GM19351 (cell line): ENCODE results near the gene INHBE.

Source experiments
- ATAC-seq: cut with Tn5 transposase; IDR thresholded peaks from one replicate; pipeline ENCODE4 v1.9.1; 2021; ENCODE audit warnings: mild to moderate bottlenecking, moderate library complexity; ENCODE audit not compliant: unreplicated experiment

The INHBE gene

DNA sequence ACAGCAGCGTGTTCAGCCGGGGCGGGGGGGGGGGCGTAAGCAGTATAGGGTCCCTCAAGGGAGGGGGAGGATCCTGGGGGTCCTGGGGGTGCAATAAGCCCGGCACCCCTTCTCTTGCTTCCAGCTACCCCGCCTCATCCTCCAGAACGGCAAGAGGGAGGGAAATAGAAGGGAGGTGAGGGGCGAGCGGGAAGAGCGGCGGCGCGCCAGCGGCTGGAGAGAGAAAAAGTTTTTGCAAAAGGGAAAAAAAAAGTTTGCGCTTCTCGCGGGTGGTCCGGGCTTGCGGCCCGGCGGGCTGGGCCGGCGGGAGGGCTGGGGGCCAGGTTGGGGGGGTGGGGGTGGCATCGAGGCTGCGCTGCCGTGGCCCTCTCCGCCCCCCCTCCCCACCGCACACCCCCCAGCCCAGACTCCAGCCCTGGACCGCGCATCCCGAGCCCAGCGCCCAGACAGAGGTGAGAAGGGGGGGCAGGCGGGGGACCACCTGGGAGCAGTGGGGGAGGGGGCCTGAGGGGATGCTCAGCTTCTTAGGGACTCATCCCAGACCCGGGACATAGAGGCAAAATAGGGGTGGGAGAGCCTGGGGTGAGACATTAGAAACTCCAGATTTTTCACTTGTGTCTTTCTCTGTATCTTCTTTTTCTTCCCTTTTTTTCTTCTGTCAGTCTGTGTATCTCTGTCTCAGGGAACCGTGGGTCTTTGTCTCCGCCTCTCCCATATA lies 4.8 kb downstream of the INHBE start, which contains the start of gene GLI1:
TSS of gene GLI1 (plus strand) at position 36 of the 718 bp plus-strand sequence. CDS start 3,907 bp downstream, outside the sequence.
- no peak for ATAC-seq

DNA sequence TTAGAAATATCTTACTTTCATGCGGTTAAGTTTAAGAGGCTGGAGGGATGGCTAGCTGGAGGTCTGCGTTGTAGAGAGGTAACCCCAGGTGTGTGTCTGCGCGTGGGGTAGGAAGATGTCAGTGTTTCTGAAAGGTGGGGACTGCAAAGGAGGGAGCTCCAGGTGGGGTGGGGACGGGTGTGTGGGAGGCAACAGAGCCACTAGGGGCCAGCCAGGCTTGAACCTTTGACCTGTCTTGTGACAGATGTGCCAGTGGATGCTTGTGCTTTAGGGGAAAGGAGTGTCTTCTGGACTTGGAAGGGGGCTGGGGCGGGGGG lies 5.3 kb downstream of the INHBE start:
- ATAC-seq = no peak

DNA sequence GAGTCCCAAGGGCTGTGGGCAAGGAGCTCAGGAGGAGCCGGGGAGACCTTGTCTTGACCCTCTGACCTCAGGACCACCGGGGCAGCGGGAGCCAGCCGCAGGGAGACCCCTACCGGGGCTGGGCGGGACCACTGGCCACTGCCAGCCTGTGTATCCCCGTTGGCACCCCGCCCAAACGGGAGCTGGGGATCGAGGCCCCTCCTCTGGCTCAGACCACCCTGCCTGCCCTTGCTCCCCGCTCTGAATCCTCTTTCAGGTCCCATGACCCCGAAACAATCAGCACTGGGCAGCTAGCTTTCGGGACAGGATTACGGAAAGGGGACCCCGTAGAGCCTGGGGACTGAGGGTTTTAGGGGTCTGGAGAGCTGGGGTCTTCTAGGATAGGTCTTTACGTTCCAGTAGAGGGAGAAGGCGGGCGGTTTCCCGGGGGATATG lies 5.8 kb downstream of the INHBE start:
- no peak for ATAC-seq

GRCh38 chr12:57461276-57461916 lies 6.3 kb downstream of the INHBE start:
- ATAC-seq = no peak

- no peak for ATAC-seq
Measured at GRCh38 chr12:57461917-57462250, 6.8 kb downstream of the INHBE start.

DNA sequence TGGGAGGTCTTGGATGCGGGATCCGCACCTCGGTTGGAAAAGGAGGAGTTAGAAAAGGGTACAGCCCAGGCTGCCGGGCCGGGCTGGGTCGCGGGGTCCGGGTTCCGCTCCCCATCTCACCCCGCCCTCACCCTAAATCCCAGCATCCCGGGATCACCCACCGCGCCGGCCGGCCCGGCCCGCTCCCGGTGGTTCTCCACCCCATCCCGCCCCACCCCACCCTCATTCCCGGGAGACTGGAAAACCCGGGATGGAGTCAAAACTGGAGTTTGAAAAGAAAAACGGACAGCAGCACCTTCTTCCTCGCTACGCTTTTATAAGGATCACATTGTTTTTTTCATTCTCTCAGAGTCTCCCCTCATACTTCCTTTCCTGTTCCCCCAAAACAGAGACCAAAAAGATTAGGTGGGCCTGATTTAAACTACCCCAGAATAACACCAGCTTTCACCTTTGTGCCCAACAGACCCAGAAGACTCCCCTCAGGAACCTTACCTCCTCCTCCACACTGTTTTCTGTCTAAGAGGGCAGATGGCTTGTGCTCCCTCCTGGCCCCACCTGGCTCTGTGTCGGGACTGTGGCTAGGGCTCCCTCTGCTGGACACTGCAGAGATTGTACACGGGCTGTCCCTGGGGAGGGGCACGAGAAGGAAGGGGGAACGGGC lies 7.3 kb downstream of the INHBE start:
- peak; percentile 72 for ATAC-seq

- no peak for ATAC-seq
Measured at GRCh38 chr12:57462912-57463253, 7.8 kb downstream of the INHBE start.

DNA sequence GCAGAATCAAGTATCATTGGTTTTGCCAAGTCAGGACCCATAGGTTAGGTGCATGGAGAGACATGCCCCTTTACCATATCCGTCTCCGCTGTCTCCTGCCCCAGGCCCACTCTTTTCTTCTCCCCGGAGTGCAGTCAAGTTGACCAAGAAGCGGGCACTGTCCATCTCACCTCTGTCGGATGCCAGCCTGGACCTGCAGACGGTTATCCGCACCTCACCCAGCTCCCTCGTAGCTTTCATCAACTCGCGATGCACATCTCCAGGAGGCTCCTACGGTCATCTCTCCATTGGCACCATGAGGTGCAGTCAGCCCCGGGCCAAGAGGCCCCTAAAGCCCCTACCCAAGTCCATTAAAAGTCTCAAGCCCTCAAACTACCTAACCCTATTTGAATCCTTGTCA lies 9.5 kb downstream of the INHBE start:
- ATAC-seq = no peak

DNA sequence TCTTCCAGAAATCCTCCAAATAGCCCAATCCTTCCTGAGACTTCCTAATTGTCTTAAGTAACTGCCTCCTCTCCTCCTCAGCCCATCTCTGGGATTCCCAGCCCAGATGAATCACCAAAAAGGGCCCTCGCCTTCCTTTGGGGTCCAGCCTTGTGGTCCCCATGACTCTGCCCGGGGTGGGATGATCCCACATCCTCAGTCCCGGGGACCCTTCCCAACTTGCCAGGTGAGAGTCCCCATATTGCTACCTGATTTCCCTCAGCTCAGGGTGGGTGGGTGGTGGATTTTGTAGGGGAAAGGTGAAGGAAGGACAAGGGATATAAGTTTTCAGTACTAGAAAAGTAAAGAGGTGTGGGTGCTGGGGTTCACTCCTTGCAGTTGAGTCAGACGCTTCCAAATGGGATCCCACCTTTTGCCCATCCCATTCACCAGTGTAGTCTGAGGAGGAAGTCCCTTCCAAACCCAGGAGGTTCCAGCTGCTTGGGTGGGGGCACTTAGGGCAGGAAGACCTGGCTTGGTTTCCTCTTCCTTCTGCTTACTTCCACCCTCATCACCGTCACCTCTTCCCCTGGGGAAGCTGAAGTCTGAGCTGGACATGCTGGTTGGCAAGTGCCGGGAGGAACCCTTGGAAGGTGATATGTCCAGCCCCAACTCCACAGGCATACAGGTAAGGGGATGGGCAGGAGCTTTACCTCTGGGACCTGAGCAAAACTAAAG lies 10.1 kb downstream of the INHBE start:
- no peak for ATAC-seq

GRCh38 chr12:57465747-57466505 lies 10.8 kb downstream of the INHBE start:
- ATAC-seq = no peak

DNA sequence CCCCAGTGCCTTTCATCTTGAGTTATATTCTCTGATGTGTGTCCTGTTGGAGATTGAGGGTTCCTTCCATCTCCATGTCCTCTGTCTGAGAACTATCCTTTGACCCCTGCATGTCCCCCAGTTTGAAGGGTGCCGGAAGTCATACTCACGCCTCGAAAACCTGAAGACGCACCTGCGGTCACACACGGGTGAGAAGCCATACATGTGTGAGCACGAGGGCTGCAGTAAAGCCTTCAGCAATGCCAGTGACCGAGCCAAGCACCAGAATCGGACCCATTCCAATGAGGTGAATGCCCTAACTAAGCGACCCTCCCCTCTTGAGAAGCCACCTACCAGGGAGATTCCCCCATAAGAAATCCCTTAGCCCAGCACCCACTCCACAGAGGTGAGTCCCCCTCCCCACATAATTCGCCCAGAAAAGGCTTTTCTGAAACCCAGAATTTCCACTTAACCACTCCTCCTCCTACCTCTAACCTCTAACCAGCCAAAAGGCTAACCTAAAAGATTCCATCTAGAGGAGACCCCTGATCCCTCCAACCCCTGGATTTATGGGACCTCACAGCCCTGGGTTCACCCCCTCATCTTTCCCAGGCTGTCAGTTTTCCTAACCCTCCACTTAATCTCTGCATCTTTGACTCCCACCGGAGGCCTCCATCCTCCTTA lies 12.2 kb downstream of the INHBE start:
- no peak for ATAC-seq

- ATAC-seq = no peak
Measured at GRCh38 chr12:57467915-57468314, 12.8 kb downstream of the INHBE start.

DNA sequence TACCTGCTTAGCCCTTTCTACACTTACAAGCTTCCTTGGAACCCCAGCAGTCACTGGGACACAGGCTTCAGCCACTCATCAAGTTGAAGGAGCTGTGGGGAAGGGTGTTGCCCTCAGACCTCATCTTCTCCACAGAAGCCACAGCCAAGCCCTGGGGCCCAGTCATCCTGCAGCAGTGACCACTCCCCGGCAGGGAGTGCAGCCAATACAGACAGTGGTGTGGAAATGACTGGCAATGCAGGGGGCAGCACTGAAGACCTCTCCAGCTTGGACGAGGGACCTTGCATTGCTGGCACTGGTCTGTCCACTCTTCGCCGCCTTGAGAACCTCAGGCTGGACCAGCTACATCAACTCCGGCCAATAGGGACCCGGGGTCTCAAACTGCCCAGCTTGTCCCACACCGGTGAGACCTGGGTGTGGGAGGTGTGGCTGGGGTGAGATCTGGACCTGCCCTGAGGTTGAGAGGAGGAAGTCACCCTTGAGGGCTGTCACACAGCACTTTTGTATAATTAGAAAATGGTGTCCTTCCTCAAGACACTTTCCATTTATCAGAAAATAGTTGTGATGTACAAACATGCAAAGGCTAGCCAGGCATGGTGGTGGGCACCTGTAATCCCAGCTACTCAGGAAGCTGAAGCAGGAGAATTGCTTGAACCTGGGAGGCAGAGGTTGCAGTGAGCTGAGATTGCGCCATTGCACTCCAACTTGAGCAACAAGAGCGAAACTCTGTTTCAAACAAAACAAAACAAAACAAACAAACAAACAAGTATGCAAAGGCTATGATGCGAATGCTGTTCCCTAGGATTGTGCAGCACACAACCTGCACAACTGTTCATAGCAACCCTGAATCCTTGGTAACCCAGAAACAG lies 14.4 kb downstream of the INHBE start:
- ATAC-seq = no peak

GRCh38 chr12:57470286-57470969 lies 15.3 kb downstream of the INHBE start:
- ATAC-seq = no peak

- ATAC-seq = no peak
Measured at GRCh38 chr12:57470970-57471656, 16.0 kb downstream of the INHBE start.

- ATAC-seq = no peak
Measured at GRCh38 chr12:57471661-57472060, 16.6 kb downstream of the INHBE start.

DNA sequence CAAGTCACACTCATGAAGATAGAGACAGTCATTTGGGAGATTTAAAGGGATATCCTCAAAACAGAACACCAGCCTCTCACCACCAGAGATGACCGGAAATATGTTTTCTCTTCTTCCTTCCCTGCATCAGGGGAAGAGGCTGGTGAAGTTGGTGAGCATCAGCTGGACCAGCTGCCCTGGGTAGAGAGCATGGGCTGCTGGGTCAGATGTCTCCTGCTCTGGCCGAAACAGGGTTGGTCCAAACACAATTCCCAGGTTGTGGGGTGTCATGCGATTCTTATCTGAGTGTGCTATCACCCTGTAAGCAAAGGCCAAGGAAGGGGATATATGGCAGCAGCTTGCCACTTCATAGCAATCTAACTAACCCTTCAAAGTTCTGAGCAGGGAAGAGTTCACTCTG lies 17.3 kb downstream of the INHBE start:
- ATAC-seq = no peak

- no peak for ATAC-seq
Measured at GRCh38 chr12:57473392-57473791, 18.3 kb downstream of the INHBE start.
